Neural crest cell (in vitro differentiated cells): ENCODE measurements around the gene GPN2. TPM values are rescaled to one million over a fixed set of nuclear protein-coding genes. Genes with fewer than 3 reads are reported as not detected.

Source experiments
- DNase-seq: peaks from one replicate; pipeline ENCODE4 v3.0.0; 2021; ENCODE audit warnings: low read depth, mixed read lengths, low spot score
- H3K27ac Mint-ChIP-seq: one replicate; pipeline ENCODE4 v1.8.0; 2021; ENCODE audit warnings: mild to moderate bottlenecking, mixed read lengths; ENCODE audit not compliant: unreplicated experiment
- H3K27me3 Mint-ChIP-seq: 2 replicates; pipeline ENCODE4 v1.8.0; 2021; ENCODE audit warnings: low read depth, mild to moderate bottlenecking, mixed read lengths
- H3K36me3 Mint-ChIP-seq: 2 replicates; pipeline ENCODE4 v1.8.0; 2021; ENCODE audit warnings: low read depth, mild to moderate bottlenecking, mixed read lengths
- H3K4me1 Mint-ChIP-seq: 2 replicates; pipeline ENCODE4 v1.8.0; 2021; ENCODE audit warnings: mixed read lengths
- H3K4me3 Mint-ChIP-seq: one replicate; pipeline ENCODE4 v1.8.0; 2021; ENCODE audit warnings: mild to moderate bottlenecking, mixed read lengths
- H3K9me3 Mint-ChIP-seq: 2 replicates; pipeline ENCODE4 v1.8.0; 2021; ENCODE audit warnings: mixed read lengths
- total RNA-seq: library from RNA; stranded (reverse); gene quantifications from 2 replicates; pipeline ENCODE4 v1.2.1, GENCODE V29; 2021
- TF ChIP-seq, protein P1 (sequence below): fragments of 200-600 bp; sonication (generic); conservative IDR thresholded peaks from 2 replicates; pipeline ENCODE4 v1.5.0; 2021; ENCODE audit warnings: antibody characterized with exemption, mild to moderate bottlenecking

GPN2 gene
- total RNA-seq, 1 donor from 2014 or later = 31.7 TPM

DNA sequence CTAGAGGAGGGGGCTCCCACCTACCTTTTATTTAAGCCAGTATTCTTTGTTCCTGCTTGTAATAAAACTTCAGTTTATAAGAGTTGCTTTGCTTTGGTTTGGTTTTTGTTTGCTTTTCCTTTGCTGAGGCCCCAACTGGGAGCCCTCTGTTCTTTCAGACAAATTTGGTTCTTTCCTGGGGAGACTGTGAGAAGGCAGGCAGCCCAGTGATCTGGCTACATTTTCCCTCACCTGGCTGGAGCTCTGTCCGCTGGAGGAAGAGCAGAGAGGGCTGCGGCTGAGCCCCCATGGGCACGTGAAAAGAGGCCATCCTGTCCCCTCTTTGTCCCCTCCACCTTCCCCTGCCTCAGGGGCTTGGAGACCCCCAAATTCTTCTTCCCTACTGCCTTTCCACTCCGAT is 34.4 kb downstream of the GPN2 start:
- no peaks in the 10 kb centered on the region for H3K27me3 Mint-ChIP-seq
- H3K36me3 Mint-ChIP-seq = peaks cover 6% of the 10 kb centered on the region
- H3K27ac Mint-ChIP-seq = peak overlapping the region; percentile 59
- H3K4me1 Mint-ChIP-seq = no peaks in the 10 kb centered on the region
- TF ChIP-seq, protein P1, sequence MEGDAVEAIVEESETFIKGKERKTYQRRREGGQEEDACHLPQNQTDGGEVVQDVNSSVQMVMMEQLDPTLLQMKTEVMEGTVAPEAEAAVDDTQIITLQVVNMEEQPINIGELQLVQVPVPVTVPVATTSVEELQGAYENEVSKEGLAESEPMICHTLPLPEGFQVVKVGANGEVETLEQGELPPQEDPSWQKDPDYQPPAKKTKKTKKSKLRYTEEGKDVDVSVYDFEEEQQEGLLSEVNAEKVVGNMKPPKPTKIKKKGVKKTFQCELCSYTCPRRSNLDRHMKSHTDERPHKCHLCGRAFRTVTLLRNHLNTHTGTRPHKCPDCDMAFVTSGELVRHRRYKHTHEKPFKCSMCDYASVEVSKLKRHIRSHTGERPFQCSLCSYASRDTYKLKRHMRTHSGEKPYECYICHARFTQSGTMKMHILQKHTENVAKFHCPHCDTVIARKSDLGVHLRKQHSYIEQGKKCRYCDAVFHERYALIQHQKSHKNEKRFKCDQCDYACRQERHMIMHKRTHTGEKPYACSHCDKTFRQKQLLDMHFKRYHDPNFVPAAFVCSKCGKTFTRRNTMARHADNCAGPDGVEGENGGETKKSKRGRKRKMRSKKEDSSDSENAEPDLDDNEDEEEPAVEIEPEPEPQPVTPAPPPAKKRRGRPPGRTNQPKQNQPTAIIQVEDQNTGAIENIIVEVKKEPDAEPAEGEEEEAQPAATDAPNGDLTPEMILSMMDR = no peak
- DNase-seq = no peak
- no peak overlapping the region for H3K4me3 Mint-ChIP-seq
- H3K9me3 Mint-ChIP-seq = no peaks in the 10 kb centered on the region

DNA sequence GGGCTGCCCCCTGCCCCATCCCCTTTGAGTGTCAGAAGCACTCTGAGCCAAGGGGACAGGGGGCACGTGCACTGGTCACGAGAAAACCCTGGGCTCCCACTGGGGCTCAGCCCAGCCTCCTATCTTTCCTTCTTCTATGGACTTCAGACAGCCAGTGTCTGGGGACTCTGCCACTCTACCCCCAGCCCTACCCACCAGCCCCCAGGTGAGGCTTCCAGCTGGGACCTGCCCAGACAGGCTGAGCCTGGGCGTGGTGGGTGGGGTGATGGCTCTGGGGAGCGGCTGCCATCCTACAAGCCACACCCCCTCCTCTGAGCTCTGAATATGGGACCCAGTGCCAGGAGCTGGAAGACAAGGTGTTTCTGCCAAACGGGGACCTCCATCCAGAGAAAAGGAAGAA is 35.2 kb downstream of the GPN2 start:
- TF ChIP-seq, protein P1 = no peak
- Mint-ChIP-seq H3K4me3 (no peak overlapping the region), H3K27ac (no peak overlapping the region), H3K9me3 (no peaks in the 10 kb centered on the region), H3K27me3 (no peaks in the 10 kb centered on the region), H3K4me1 (no peaks in the 10 kb centered on the region), H3K36me3 (peaks cover 6% of the 10 kb centered on the region)
- DNase-seq = no peak

DNA sequence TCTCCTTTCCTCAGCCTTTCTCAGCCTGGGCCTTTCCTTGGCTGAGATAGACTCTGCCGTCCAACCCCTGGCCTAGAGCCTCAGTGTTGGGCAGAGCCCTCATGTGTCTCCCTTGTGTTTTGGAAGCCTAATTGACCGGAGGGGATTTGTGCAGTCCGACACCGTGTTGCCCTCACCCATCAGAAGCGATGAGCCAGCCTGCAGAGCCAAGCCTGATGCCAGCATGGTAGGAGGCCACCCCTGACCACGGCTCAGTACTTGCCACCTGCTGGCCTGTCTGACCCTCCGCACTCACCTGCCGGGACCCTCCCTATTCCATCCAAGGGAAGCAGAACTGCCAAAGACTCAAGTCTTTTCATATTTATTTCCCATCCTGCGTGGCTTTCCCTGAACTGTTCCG is 36.5 kb downstream of the GPN2 start:
- Mint-ChIP-seq H3K4me3 (no peak overlapping the region), H3K27ac (no peak overlapping the region), H3K36me3 (peaks cover 8% of the 10 kb centered on the region), H3K27me3 (no peaks in the 10 kb centered on the region), H3K9me3 (no peaks in the 10 kb centered on the region), H3K4me1 (no peaks in the 10 kb centered on the region)
- DNase-seq = no peak
- TF ChIP-seq, protein P1 = no peak

DNA sequence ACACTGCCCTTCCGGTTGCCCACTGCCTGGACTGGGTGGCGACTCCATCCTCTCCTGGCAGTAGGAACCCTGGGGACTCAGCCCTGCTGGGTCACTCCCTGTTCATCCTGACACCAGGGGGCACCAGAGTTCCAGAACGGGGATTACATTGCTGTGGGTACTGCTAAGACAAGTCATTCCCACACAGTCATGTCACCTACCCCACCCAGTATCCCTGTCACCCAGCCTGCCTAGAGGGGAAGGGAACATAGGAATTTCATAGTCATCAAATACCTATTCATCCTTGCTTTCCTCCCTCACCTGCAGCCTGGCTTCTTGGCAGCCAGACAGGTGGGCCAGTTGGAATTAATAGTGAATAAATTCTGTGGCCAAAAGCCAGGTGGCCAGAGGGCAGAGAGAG is 36.9 kb downstream of the GPN2 start:
- H3K36me3 Mint-ChIP-seq = peaks cover 8% of the 10 kb centered on the region
- H3K27me3 Mint-ChIP-seq = no peaks in the 10 kb centered on the region
- H3K4me3 Mint-ChIP-seq = no peak overlapping the region
- TF ChIP-seq, protein P1 = peak; percentile 85
- peak; percentile 94 for DNase-seq
- no peaks in the 10 kb centered on the region for H3K9me3 Mint-ChIP-seq
- no peak overlapping the region for H3K27ac Mint-ChIP-seq
- H3K4me1 Mint-ChIP-seq = no peaks in the 10 kb centered on the region

DNA sequence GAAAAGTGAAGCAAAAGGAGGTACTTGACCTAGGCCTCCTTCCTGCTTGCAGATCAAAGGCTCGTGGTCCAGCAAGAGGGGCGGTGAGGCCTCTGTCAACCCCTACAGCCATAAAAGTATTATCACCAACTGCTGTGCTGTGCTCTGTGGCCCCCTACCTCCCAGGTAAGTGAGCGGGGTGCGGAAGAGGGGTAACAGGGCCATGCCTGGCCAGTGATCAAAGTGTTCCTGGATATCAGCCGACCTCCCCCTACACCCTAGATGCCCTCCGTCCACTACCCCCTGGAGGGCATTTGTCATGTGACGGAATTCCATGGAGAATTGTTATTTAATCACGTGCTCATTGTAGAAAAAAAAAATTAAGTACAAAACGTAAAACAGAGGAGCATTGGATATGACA is 37.4 kb downstream of the GPN2 start:
- H3K9me3 Mint-ChIP-seq = no peaks in the 10 kb centered on the region
- H3K4me1 Mint-ChIP-seq = no peaks in the 10 kb centered on the region
- H3K4me3 Mint-ChIP-seq = no peak overlapping the region
- TF ChIP-seq, protein P1 = no peak
- DNase-seq = no peak
- no peak overlapping the region for H3K27ac Mint-ChIP-seq
- H3K27me3 Mint-ChIP-seq = no peaks in the 10 kb centered on the region
- H3K36me3 Mint-ChIP-seq = peaks cover 10% of the 10 kb centered on the region
